ENCODE results near the gene SMARCD3. TPM values are rescaled to one million over a fixed set of nuclear protein-coding genes. Genes with fewer than 3 reads are reported as not detected.

The SMARCD3 gene
- total and polyA plus RNA-seq, 2 of the 8 experiments (the other 6 are each of a cell fraction or from before 2014, with no cell fraction given) = 3.0 to 5.6 TPM

- peaks cover 0 to 5% (median 0%) of the 10 kb centered on the region in 4 experiments; a peak in 1 of 7 replicates for H3K4me1 ChIP-seq (replicated peaks in 1 of 4; ENCODE audit: control insufficient read depth in 3 of 4, insufficient read depth in 4 of 4, low read length in 3 of 4)
- no peak overlapping the region for H4K5ac ChIP-seq (ENCODE audit: insufficient read length, low read depth, low read length)
- H2BK15ac ChIP-seq (ENCODE audit: low read length) = no peak overlapping the region
- no peaks in the 10 kb centered on the region for H3K79me2 ChIP-seq (ENCODE audit: control insufficient read depth in 1 of 2, insufficient read depth in 2 of 2, low read length in 2 of 2)
- H3K23ac ChIP-seq (ENCODE audit: insufficient read length) = no peak overlapping the region
- 94% methylated on average over 2 of the region's 2 CpGs; no CpG with 5 or more reads in 1 of the 2 experiments for WGBS, 2 experiments (ENCODE audit: extremely low coverage in 1 of 2, insufficient coverage in 1 of 2, insufficient read length in 1 of 2, insufficient replicate concordance in 2 of 2, low coverage in 1 of 2, low lambda C conversion rate in 2 of 2, missing lambda C conversion rate in 1 of 2)
- no peak for TF ChIP-seq GTF2F1 (IDR thresholded peaks at IDR 0.05; ENCODE audit: borderline replicate concordance, low read depth, low read length)
- TF ChIP-seq BACH1 (IDR thresholded peaks at IDR 0.05; ENCODE audit: low read length) = no peak
- no peak for TF ChIP-seq E2F6 (IDR thresholded peaks at IDR 0.05)
- TF ChIP-seq POU5F1 (IDR thresholded peaks at IDR 0.05; ENCODE audit: low read depth, low read length) = no peak
- TF ChIP-seq CTBP2 (IDR thresholded peaks at IDR 0.05; ENCODE audit: borderline replicate concordance, insufficient read depth, insufficient read length, low read length) = no peak
- TF ChIP-seq CEBPB (IDR thresholded peaks at IDR 0.05; ENCODE audit: low read depth, low read length) = no peak
- no peak for TF ChIP-seq HDAC6 (IDR thresholded peaks at IDR 0.05; ENCODE audit: low read depth, low read length)
- no peak for TF ChIP-seq NRF1 (IDR thresholded peaks at IDR 0.05; ENCODE audit: low read depth, low read length)
- no peak for TF ChIP-seq CBX5 (IDR thresholded peaks at IDR 0.05; ENCODE audit: low read depth, low read length)
- TF ChIP-seq TCF12 (IDR thresholded peaks at IDR 0.05; ENCODE audit: low read depth, low read length) = no peak
- CTCF ChIA-PET (ENCODE audit: partially characterized antibody) = interaction anchor here (0.8 to 3.0 kb wide), 8 partner anchors 11 to 77 kb away, joined by 3 to 17 read pairs (median 5); no protein-coding TSS in a partner anchor
- H3K18ac ChIP-seq (ENCODE audit: extremely low read depth, low read length) = no peak overlapping the region
- H3K56ac ChIP-seq (replicated peaks; ENCODE audit: insufficient read length, low read depth, low read length) = no peak overlapping the region
- H3K4me3 ChIP-seq (ENCODE audit: extremely low read depth in 1 of 4, insufficient read depth in 2 of 4, low read depth in 3 of 4, low read length in 4 of 4) = no peak overlapping the region
- no peaks in the 10 kb centered on the region for H3K27me3 ChIP-seq (replicated peaks in 1 of 4; ENCODE audit: control insufficient read depth in 3 of 4, extremely low read depth in 1 of 4, insufficient read depth in 3 of 4, low read length in 3 of 4)
- H3K9ac ChIP-seq (replicated peaks in 1 of 4; ENCODE audit: extremely low read depth in 1 of 4, low read depth in 3 of 4, low read length in 3 of 4) = no peak overlapping the region
- H4K8ac ChIP-seq (ENCODE audit: extremely low read depth, insufficient read depth, low read length) = no peak overlapping the region
- H3K36me3 ChIP-seq (ENCODE audit: control insufficient read depth in 2 of 4, insufficient read depth in 4 of 4, low read length in 3 of 4) = no peaks in the 10 kb centered on the region
- no peak overlapping the region for H2BK120ac ChIP-seq (replicated peaks; ENCODE audit: low read depth, low read length)
- H2BK5ac ChIP-seq (ENCODE audit: low read depth, low read length) = no peak overlapping the region
- DNase-seq (ENCODE audit: low read depth in 1 of 2, low spot score in 2 of 2) = no peak
- H3K4ac ChIP-seq (replicated peaks; ENCODE audit: insufficient read length, low read depth, low read length) = no peak overlapping the region
- no peaks in the 10 kb centered on the region for H3K79me1 ChIP-seq (ENCODE audit: low read depth, low read length)
- no peak overlapping the region for H2AK5ac ChIP-seq (ENCODE audit: low read depth, low read length)
- H4K20me1 ChIP-seq (replicated peaks in 1 of 2; ENCODE audit: control insufficient read depth in 1 of 2, insufficient read depth in 2 of 2, low read length in 2 of 2) = no peaks in the 10 kb centered on the region
- no peak for FAIRE-seq
- H4K91ac ChIP-seq (replicated peaks; ENCODE audit: insufficient read length, low read length) = no peak overlapping the region
- no peak overlapping the region for H2AFZ ChIP-seq (ENCODE audit: low read length)
- no peaks in the 10 kb centered on the region for H3K23me2 ChIP-seq (ENCODE audit: low read depth, low read length)
- H3K14ac ChIP-seq (ENCODE audit: insufficient read length) = no peak overlapping the region
- POLR2A ChIA-PET (ENCODE audit: partially characterized antibody) = interaction anchor here (1.0 to 1.5 kb wide), 2 partner anchors 9 to 59 kb away, joined by 3 to 5 read pairs; partner anchors contain the start of gene ABCF2
- H3K4me2 ChIP-seq (ENCODE audit: insufficient read depth in 1 of 2, low read depth in 2 of 2, low read length in 2 of 2) = no peak overlapping the region
- no peak overlapping the region for H2BK20ac ChIP-seq (ENCODE audit: low read length)
- H3K9me3 ChIP-seq (ENCODE audit: insufficient read depth in 2 of 2, low read depth in 1 of 2, low read length in 1 of 2) = no peaks in the 10 kb centered on the region
- no peak overlapping the region for H3K27ac ChIP-seq (ENCODE audit: low read depth, low read length)
- no peak overlapping the region for H2BK12ac ChIP-seq (ENCODE audit: low read depth, low read length)
Measured at GRCh38 chr7:151286148-151286547, 37.7 kb upstream of the SMARCD3 start.

Data from H1 (cell line).